DOHH2 (cell line): ENCODE data around the gene CCDC69.

Source experiments
- H3F3A ChIP-seq: fragments of 200-600 bp; sonication (generic), shearing (Covaris generic); 2 replicates; pipeline ENCODE4 v1.6.0; 2016; ENCODE audit warnings: antibody characterized with exemption, mild to moderate bottlenecking; ENCODE audit not compliant: control insufficient read depth, insufficient read depth
- H3K27ac ChIP-seq: fragments of 200-600 bp; sonication (generic); 2 replicates; pipeline ENCODE4 v1.5.1; 2014; ENCODE audit warnings: low read depth, mild to moderate bottlenecking, low read length, moderate library complexity
- H3K27me3 ChIP-seq: fragments of 200-600 bp; sonication (generic); 2 replicates; pipeline ENCODE4 v1.6.1; 2014; ENCODE audit warnings: mild to moderate bottlenecking, low read length, mixed read lengths; ENCODE audit not compliant: control insufficient read depth
- H3K36me3 ChIP-seq: fragments of 200-600 bp; sonication (generic); 2 replicates; pipeline ENCODE4 v1.6.1; 2014; ENCODE audit warnings: mild to moderate bottlenecking, low read length, moderate library complexity, mixed read lengths; ENCODE audit not compliant: control insufficient read depth
- H3K4me1 ChIP-seq: fragments of 200-600 bp; sonication (generic); 2 replicates; pipeline ENCODE4 v1.6.1; 2014; ENCODE audit warnings: mild to moderate bottlenecking, low read length, mixed read lengths; ENCODE audit not compliant: control insufficient read depth
- H3K4me2 ChIP-seq: fragments of 200-600 bp; sonication (generic); 2 replicates; pipeline ENCODE4 v1.6.0; 2014; ENCODE audit warnings: mild to moderate bottlenecking, low read length, moderate library complexity
- H3K4me3 ChIP-seq: fragments of 200-600 bp; sonication (generic); 2 replicates; pipeline ENCODE4 v1.5.1; 2014; ENCODE audit warnings: mild to moderate bottlenecking, low read length, mixed read lengths
- H3K79me2 ChIP-seq: fragments of 200-600 bp; sonication (generic); 2 replicates; pipeline ENCODE4 v1.6.1; 2014; ENCODE audit warnings: mild to moderate bottlenecking, low read length, mixed read lengths; ENCODE audit not compliant: control insufficient read depth
- H3K9me2 ChIP-seq: fragments of 200-600 bp; sonication (generic); replicated peaks from 2 replicates; pipeline ENCODE4 v1.6.1; 2014; ENCODE audit warnings: mild to moderate bottlenecking, low read length, mixed read lengths; ENCODE audit not compliant: control insufficient read depth
- H3K9me3 ChIP-seq: fragments of 200-600 bp; sonication (generic); 2 replicates; pipeline ENCODE4 v1.6.1; 2014; ENCODE audit warnings: antibody characterized with exemption, low read length, mixed read lengths; ENCODE audit not compliant: control insufficient read depth, insufficient read depth
- H4K20me1 ChIP-seq: fragments of 200-600 bp; sonication (generic); 2 replicates; pipeline ENCODE4 v1.6.0; 2014; ENCODE audit warnings: low read depth, mild to moderate bottlenecking, antibody characterized with exemption, low read length, moderate library complexity; ENCODE audit not compliant: control insufficient read depth, insufficient read depth
- CTCF ChIP-seq: fragments of 200-600 bp; sonication (generic); IDR thresholded peaks from one replicate; pipeline ENCODE4 v1.5.1; 2014; ENCODE audit warnings: antibody characterized with exemption, mild to moderate bottlenecking, low read depth, low read length; ENCODE audit not compliant: poor library complexity, severe bottlenecking
- EZH2phosphoT487 ChIP-seq: fragments of 200-600 bp; sonication (generic); IDR thresholded peaks from 2 replicates; pipeline ENCODE4 v1.6.1; 2017; ENCODE audit warnings: borderline replicate concordance, mild to moderate bottlenecking, antibody characterized with exemption, low read length, moderate library complexity, mixed read lengths

Gene CCDC69

DNA sequence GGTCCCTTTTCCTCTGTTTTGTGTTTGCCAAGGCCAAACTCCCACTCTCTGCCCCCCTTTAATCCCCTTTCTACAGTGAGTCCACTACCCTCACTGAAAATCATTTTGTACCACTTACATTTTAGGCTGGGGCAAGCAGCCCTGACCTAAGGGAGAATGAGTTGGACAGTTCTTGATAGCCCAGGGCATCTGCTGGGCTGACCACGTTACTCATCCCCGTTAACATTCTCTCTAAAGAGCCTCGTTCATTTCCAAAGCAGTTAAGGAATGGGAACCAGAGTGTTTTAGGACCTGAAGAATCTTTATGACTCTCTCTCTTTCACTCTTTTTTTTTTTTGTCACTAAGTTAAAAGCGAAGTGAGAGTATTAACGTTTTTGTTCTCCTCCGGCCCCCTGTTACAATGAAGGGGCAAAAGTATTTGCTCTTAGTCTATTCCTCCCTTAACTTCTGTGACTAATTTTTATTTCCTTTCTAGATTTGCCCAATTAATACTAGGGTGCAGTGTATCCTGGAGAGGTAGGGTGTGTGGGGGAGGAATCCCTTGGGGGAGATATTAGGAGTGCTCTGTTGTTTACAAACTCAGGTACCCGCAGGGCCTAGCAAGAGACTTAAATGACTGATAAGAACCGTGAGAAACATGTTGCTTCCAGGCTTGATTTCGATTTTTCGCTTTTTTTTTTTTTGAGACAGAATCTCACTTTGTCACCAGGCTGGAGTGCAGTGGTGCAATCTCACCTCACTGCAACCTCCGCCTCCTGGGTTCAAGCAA, 43.8 kb upstream of the CCDC69 start:
- Histone ChIP-seq H3K79me2 (no peaks in the 10 kb centered on the region), H3K4me2 (no peak overlapping the region), H3K4me1 (no peaks in the 10 kb centered on the region), H3K9me2 (no peaks in the 10 kb centered on the region), H3K27ac (no peak overlapping the region), H4K20me1 (no peaks in the 10 kb centered on the region), H3K27me3 (no peaks in the 10 kb centered on the region), H3K4me3 (no peak overlapping the region), H3K36me3 (peaks cover 64% of the 10 kb centered on the region), H3F3A (no peaks in the 10 kb centered on the region), H3K9me3 (no peaks in the 10 kb centered on the region)
- no peak for TF ChIP-seq EZH2phosphoT487
- TF ChIP-seq CTCF, result no peak

DNA sequence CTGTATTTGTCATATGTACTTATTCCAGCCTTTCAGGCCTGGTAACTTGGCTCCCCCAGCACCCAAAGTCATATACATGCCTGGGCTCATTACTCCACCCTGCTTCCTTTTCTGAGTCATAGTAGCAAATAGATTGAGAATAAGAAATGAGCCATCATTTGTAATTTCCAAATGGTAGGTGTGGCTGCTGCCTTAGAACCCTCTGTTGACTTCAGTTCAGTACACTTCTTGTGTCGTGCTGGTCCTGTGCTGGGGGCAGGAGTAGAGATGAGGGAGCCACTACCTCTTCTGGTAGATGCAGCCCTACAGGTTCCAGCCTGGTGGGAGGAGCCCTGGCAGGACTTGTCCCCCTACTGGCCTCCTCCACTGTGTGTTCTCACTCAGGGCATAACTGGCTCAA, 40.2 kb upstream of the CCDC69 start:
- H3K27me3 ChIP-seq, result no peaks in the 10 kb centered on the region
- no peak overlapping the region for H3K4me2 ChIP-seq
- no peak overlapping the region for H3K27ac ChIP-seq
- H4K20me1 ChIP-seq, result no peaks in the 10 kb centered on the region
- H3K9me3 ChIP-seq, result no peaks in the 10 kb centered on the region
- no peaks in the 10 kb centered on the region for H3K9me2 ChIP-seq
- H3K4me3 ChIP-seq, result no peak overlapping the region
- no peaks in the 10 kb centered on the region for H3K4me1 ChIP-seq
- H3K36me3 ChIP-seq, result peaks cover 68% of the 10 kb centered on the region
- TF ChIP-seq EZH2phosphoT487 (no peak), CTCF (no peak)
- 0 out of 2 replicates have a peak, but pooled peaks cover 2% of the 10 kb centered on the region for H3F3A ChIP-seq
- H3K79me2 ChIP-seq, result peaks cover 6% of the 10 kb centered on the region

DNA sequence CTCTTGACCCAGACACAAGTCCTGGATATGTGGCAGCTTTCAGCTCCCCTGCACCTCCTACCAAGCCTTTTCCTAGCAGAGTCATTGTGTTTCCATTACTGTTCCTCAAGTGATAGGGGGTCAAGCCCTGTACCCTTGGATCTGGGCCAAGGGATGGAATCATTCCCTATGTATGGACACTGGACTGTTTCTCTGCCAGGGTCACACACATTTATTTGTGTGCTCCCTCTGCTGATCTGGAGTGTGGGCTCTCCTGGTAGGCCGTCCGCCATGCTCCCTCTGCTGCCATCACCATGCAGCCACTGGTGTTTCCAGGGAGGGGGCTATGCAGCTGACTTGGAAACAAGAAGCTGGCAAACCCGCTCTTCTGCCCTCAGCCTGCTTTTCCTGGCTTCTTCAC, 38.6 kb upstream of the CCDC69 start:
- Histone ChIP-seq H3K4me2 (no peak overlapping the region), H3K27ac (no peak overlapping the region), H3K79me2 (peaks cover 22% of the 10 kb centered on the region), H3K4me1 (peaks cover 13% of the 10 kb centered on the region), H3K9me2 (no peaks in the 10 kb centered on the region), H4K20me1 (no peaks in the 10 kb centered on the region), H3K9me3 (no peaks in the 10 kb centered on the region), H3F3A (0 out of 2 replicates have a peak, but pooled peaks cover 2% of the 10 kb centered on the region), H3K4me3 (no peak overlapping the region), H3K27me3 (no peaks in the 10 kb centered on the region), H3K36me3 (peaks cover 69% of the 10 kb centered on the region)
- TF ChIP-seq EZH2phosphoT487 (no peak), CTCF (no peak)
